NCI-H1105 (cell line): ENCODE data around the gene GLI3.

Experiments
- DNase-seq: peaks from one replicate; lab custom pipeline; 2025; lab: John Stamatoyannopoulos, UW

Gene GLI3

GRCh38 chr7:42035210-42035609 lies 201.8 kb downstream of the GLI3 start:
- DNase-seq = no peak

GRCh38 chr7:42033480-42033879 lies 203.5 kb downstream of the GLI3 start:
- no peak for DNase-seq

GRCh38 chr7:42029405-42029804 lies 207.6 kb downstream of the GLI3 start:
- DNase-seq = no peak

- no peak for DNase-seq
These were observed 209.5 kb downstream of the GLI3 start for GRCh38 chr7:42027521-42027920.

GRCh38 chr7:42026622-42027197 lies 210.3 kb downstream of the GLI3 start:
- DNase-seq = no peak

GRCh38 chr7:42025635-42026375 lies 211.2 kb downstream of the GLI3 start:
- DNase-seq = no peak

GRCh38 chr7:42024537-42024936 lies 212.5 kb downstream of the GLI3 start:
- DNase-seq = no peak

GRCh38 chr7:42023262-42023661 lies 213.7 kb downstream of the GLI3 start:
- DNase-seq = no peak

- no peak for DNase-seq
These were observed 214.2 kb downstream of the GLI3 start for GRCh38 chr7:42022791-42023190.

- DNase-seq = no peak
These were observed 215.0 kb downstream of the GLI3 start for GRCh38 chr7:42022056-42022455.

- DNase-seq = no peak
These were observed 215.4 kb downstream of the GLI3 start for GRCh38 chr7:42021631-42022030.

- no peak for DNase-seq
These were observed 216.9 kb downstream of the GLI3 start for GRCh38 chr7:42020061-42020460.

GRCh38 chr7:42017349-42017986 lies 219.5 kb downstream of the GLI3 start:
- no peak for DNase-seq

GRCh38 chr7:42016517-42016916 lies 220.5 kb downstream of the GLI3 start:
- DNase-seq = no peak

GRCh38 chr7:42014625-42015618 lies 222.1 kb downstream of the GLI3 start:
- no peak for DNase-seq

- no peak for DNase-seq
These were observed 224.1 kb downstream of the GLI3 start for GRCh38 chr7:42012786-42013360.

GRCh38 chr7:42012313-42012712 lies 224.7 kb downstream of the GLI3 start:
- no peak for DNase-seq

GRCh38 chr7:42011846-42012245 lies 225.2 kb downstream of the GLI3 start:
- no peak for DNase-seq

- no peak for DNase-seq
These were observed 226.3 kb downstream of the GLI3 start for GRCh38 chr7:42010751-42011150.

GRCh38 chr7:42006801-42007513 lies 230.1 kb downstream of the GLI3 start:
- DNase-seq = no peak

- no peak for DNase-seq
These were observed 234.4 kb downstream of the GLI3 start for GRCh38 chr7:42002654-42003053.
